ELF-1 (cell line): Measurements from ENCODE around the gene SMARCA5.

Experiments used
- DNase-seq: peaks from one replicate; pipeline ENCODE4 v3.0.0-alpha.2; 2016; ENCODE audit warnings: low read depth, low spot score

The SMARCA5 gene

GRCh38 chr4:143531788-143532491 lies 18.4 kb downstream of the SMARCA5 start:
- no peak for DNase-seq

- DNase-seq = no peak
These were observed 25.6 kb downstream of the SMARCA5 start for GRCh38 chr4:143538979-143539669.

GRCh38 chr4:143539670-143540023 lies 26.1 kb downstream of the SMARCA5 start:
- DNase-seq = no peak

GRCh38 chr4:143549928-143550327 lies 36.4 kb downstream of the SMARCA5 start:
- DNase-seq = no peak

GRCh38 chr4:143554728-143555597 lies 41.5 kb downstream of the SMARCA5 start:
- no peak for DNase-seq

- DNase-seq = peak; percentile 17
These were observed 42.2 kb downstream of the SMARCA5 start for GRCh38 chr4:143555676-143556075.

- DNase-seq = no peak
These were observed 44.8 kb downstream of the SMARCA5 start for GRCh38 chr4:143558286-143558685.

GRCh38 chr4:143558823-143559756 lies 45.6 kb downstream of the SMARCA5 start:
- DNase-seq = peak; percentile 91

- DNase-seq = no peak
These were observed 46.2 kb downstream of the SMARCA5 start for GRCh38 chr4:143559757-143560147.

GRCh38 chr4:143564472-143564871 lies 51.0 kb downstream of the SMARCA5 start:
- DNase-seq = no peak

- no peak for DNase-seq
These were observed 61.8 kb downstream of the SMARCA5 start for GRCh38 chr4:143575331-143575730.

GRCh38 chr4:143581331-143581946 lies 67.9 kb downstream of the SMARCA5 start:
- peak; percentile 65 for DNase-seq

- no peak for DNase-seq
These were observed 72.0 kb downstream of the SMARCA5 start for GRCh38 chr4:143585548-143585947.

GRCh38 chr4:143586080-143586479 lies 72.6 kb downstream of the SMARCA5 start:
- no peak for DNase-seq

GRCh38 chr4:143587703-143588102 lies 74.2 kb downstream of the SMARCA5 start:
- no peak for DNase-seq

GRCh38 chr4:143597276-143597675 lies 83.8 kb downstream of the SMARCA5 start:
- no peak for DNase-seq

- no peak for DNase-seq
These were observed 85.3 kb downstream of the SMARCA5 start for GRCh38 chr4:143598816-143599215.

- DNase-seq = no peak
These were observed 86.3 kb downstream of the SMARCA5 start for GRCh38 chr4:143599827-143600226.

GRCh38 chr4:143606480-143606879 lies 93.0 kb downstream of the SMARCA5 start:
- DNase-seq = no peak
